Measurements from ENCODE around the gene HIPK2. TPM values are rescaled to one million over a fixed set of nuclear protein-coding genes. Genes with fewer than 3 reads are reported as not detected.

The HIPK2 gene
- total RNA-seq, 2 donors from 2014 or later: 22.1 to 26.4 TPM

GRCh38 chr7:139703487-139704307 is 74.1 kb downstream of the HIPK2 start:
- no peak for DNase-seq

DNA sequence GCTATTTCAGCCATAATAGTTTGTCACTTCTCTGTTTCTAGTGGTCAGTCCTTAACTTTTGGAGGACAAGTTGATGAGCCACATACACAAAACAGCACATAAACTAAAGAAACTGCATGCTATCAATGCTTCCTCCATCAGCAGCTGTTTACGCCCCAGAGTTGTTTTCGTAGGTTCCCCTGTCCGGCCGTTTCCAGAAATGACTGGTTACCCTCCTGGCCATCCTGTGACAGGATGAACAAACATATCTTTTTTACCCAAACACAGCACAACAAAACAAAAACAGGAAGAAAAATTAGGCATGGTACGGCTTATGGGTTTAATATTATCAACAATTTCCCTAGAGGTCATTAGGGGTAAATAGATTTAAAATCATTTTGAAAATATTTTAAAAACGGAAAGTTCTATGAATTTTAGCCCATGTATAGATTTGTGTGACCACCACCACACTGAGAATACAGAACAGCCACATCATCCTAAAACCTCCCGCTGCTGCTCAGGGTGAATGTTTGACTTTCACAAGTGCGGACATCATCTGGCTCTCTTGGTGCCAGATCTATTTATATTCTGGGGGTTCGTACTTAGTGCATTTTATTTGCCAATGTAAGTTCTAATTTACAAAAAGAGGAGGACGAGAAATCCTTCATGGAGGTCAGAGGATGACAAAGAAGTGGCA is 74.8 kb downstream of the HIPK2 start:
- no peak overlapping the region for H3K4me3 ChIP-seq
- no peaks in the 10 kb centered on the region for H3K27me3 ChIP-seq
- intact Hi-C loops (cut with DNase I): no loop called here
- TF ChIP-seq CTCF (IDR thresholded peaks at IDR 0.05) (no peak), POLR2A (IDR thresholded peaks at IDR 0.05) (no peak)
- DNase-seq (no peak), ATAC-seq (no peak)
- H3K9me3 ChIP-seq: no peaks in the 10 kb centered on the region
- H3K4me1 ChIP-seq: peaks cover 18% of the 10 kb centered on the region
- H3K27ac ChIP-seq: peak overlapping the region in 2 of 4 donors; percentile 52 to 59
- no peaks in the 10 kb centered on the region for H3K36me3 ChIP-seq (replicated peaks in 1 of 2; ENCODE audit: insufficient read depth in 1 of 2, low read depth in 2 of 2)
- WGBS, 2 donors: 62 to 74% methylated on average over 10 of the region's 10 CpGs

More at GRCh38 chr7:139703487-139704307, 74.1 kb downstream of the HIPK2 start:
- H3K36me3 ChIP-seq (replicated peaks in 1 of 2; ENCODE audit: insufficient read depth in 1 of 2, low read depth in 2 of 2): no peaks in the 10 kb centered on the region
- H3K4me1 ChIP-seq: peaks cover 18% of the 10 kb centered on the region
- no peak overlapping the region for H3K4me3 ChIP-seq
- ATAC-seq: no peak
- 84 to 89% methylated on average over 5 of the region's 5 CpGs for WGBS, 2 donors
- no peak for TF ChIP-seq CTCF (IDR thresholded peaks at IDR 0.05)
- TF ChIP-seq POLR2A (IDR thresholded peaks at IDR 0.05): no peak
- H3K27ac ChIP-seq: peak overlapping the region in 1 of 4 donors; percentile 59
- no peaks in the 10 kb centered on the region for H3K9me3 ChIP-seq
- H3K27me3 ChIP-seq: no peaks in the 10 kb centered on the region
- intact Hi-C loops (cut with DNase I): no loop called here

DNA sequence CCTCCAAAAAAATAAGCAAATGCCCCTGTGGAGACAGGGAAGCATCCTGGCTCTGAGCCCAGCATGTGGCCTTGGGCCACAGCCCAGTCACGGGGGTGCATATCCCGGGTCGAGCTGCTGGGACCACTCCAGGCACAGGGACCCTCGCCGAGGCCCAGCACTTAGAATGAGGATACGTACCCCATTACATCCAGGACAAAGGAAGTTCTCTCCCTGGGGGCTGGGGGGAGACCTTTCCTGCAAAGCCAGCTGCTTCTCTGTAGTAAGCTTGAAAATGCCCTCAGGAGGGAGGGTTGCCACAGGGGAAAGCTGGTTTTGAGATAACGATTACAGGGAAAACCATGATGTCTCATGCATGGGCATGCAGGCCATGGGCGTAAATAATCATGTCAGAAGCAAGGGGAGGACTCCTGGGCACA is 75.5 kb downstream of the HIPK2 start:
- ATAC-seq (peak; percentile 31), DNase-seq (peak in 1 of 4 donors; percentile 41)
- Histone ChIP-seq H3K27me3 (no peaks in the 10 kb centered on the region), H3K27ac (peak overlapping the region in 2 of 4 donors; percentile 52 to 59), H3K4me3 (no peak overlapping the region), H3K4me1 (peaks cover 18% of the 10 kb centered on the region), H3K36me3 (replicated peaks in 1 of 2; ENCODE audit: insufficient read depth in 1 of 2, low read depth in 2 of 2) (no peaks in the 10 kb centered on the region), H3K9me3 (no peaks in the 10 kb centered on the region)
- intact Hi-C loops (cut with DNase I): no loop called here
- WGBS, 2 donors: 23 to 32% methylated on average over 7 to 8 of the region's 8 CpGs
- no peak for TF ChIP-seq CTCF (IDR thresholded peaks at IDR 0.05)
- TF ChIP-seq POLR2A (IDR thresholded peaks at IDR 0.05): no peak

- Histone ChIP-seq H3K4me1 (peaks cover 22% of the 10 kb centered on the region), H3K27me3 (no peaks in the 10 kb centered on the region), H3K4me3 (no peak overlapping the region), H3K9me3 (no peaks in the 10 kb centered on the region), H3K36me3 (replicated peaks in 1 of 2; ENCODE audit: insufficient read depth in 1 of 2, low read depth in 2 of 2) (no peaks in the 10 kb centered on the region), H3K27ac (peak overlapping the region in 2 of 4 donors; percentile 52 to 59)
- no peak for DNase-seq
- intact Hi-C loops (cut with DNase I): no loop called here
- peak; percentile 16 for ATAC-seq
- no peak for TF ChIP-seq POLR2A (IDR thresholded peaks at IDR 0.05)
- no peak for TF ChIP-seq CTCF (IDR thresholded peaks at IDR 0.05)
- 58 to 72% methylated on average over 12 of the region's 12 CpGs for WGBS, 2 donors
These were observed 75.9 kb downstream of the HIPK2 start for GRCh38 chr7:139701908-139702307.

Data from body of pancreas (tissue), 4 donors.